ENCODE measurements around the gene MTMR2.

- TF ChIP-seq CREB5 (CRISPR knock-in tag; IDR thresholded peaks at IDR 0.05; ENCODE audit: low read depth) = no peak
- no peak for TF ChIP-seq ISL1 (CRISPR knock-in tag; IDR thresholded peaks at IDR 0.05)
- no peak for TF ChIP-seq OSR1 (CRISPR knock-in tag; IDR thresholded peaks at IDR 0.05)
- TF ChIP-seq RARB (CRISPR knock-in tag; IDR thresholded peaks at IDR 0.05) = no peak
- no peak for TF ChIP-seq ESRRG (CRISPR knock-in tag; IDR thresholded peaks at IDR 0.05)
- TF ChIP-seq TCF4 (CRISPR knock-in tag; IDR thresholded peaks at IDR 0.05; ENCODE audit: borderline replicate concordance) = no peak
- TF ChIP-seq PATZ1 (CRISPR knock-in tag; IDR thresholded peaks at IDR 0.05; ENCODE audit: borderline replicate concordance) = no peak
- no peak for TF ChIP-seq ZFP30 (CRISPR knock-in tag; IDR thresholded peaks at IDR 0.05)
- TF ChIP-seq ZNF8 (CRISPR knock-in tag; IDR thresholded peaks at IDR 0.05) = no peak
Measured at GRCh38 chr11:95788921-95789505, 134.9 kb downstream of the MTMR2 start.
